GM15510 (cell line): ENCODE measurements around the gene RRP7A.
A peak's percentile ranks its signal among the peaks of the same experiment; 100 is the strongest.

Experiments used
- POLR2A ChIP-seq: IDR thresholded peaks from 3 replicates; pipeline ENCODE4 v1.6.1; 2011; ENCODE audit warnings: borderline replicate concordance; ENCODE audit not compliant: insufficient read length; ENCODE audit errors: extremely low read depth

Gene RRP7A

GRCh38 chr22:42533638-42533977 is 14.0 kb upstream of the RRP7A start:
- TF ChIP-seq POLR2A, result no peak

- no peak for TF ChIP-seq POLR2A
Observed at GRCh38 chr22:42528591-42529307, 9.2 kb upstream of the RRP7A start.

GRCh38 chr22:42522546-42522945 is 3.0 kb upstream of the RRP7A start:
- no peak for TF ChIP-seq POLR2A

- TF ChIP-seq POLR2A, result no peak
Observed at GRCh38 chr22:42521228-42521546, 1.6 kb upstream of the RRP7A start.

GRCh38 chr22:42515896-42516295 is 3.7 kb downstream of the RRP7A start:
- no peak for TF ChIP-seq POLR2A

- TF ChIP-seq POLR2A, result no peak
Observed at GRCh38 chr22:42511401-42511891, 8.2 kb downstream of the RRP7A start.

- TF ChIP-seq POLR2A, result no peak
Observed at GRCh38 chr22:42509548-42509947, 10.0 kb downstream of the RRP7A start.

- TF ChIP-seq POLR2A, result no peak
Observed at GRCh38 chr22:42500836-42501179, 18.8 kb downstream of the RRP7A start.

- peak; percentile 22 for TF ChIP-seq POLR2A
Observed at GRCh38 chr22:42500161-42500835, 19.3 kb downstream of the RRP7A start.

GRCh38 chr22:42493393-42493792 is 26.2 kb downstream of the RRP7A start:
- TF ChIP-seq POLR2A, result no peak

GRCh38 chr22:42492323-42492690 is 27.3 kb downstream of the RRP7A start:
- no peak for TF ChIP-seq POLR2A

- TF ChIP-seq POLR2A, result no peak
Observed at GRCh38 chr22:42490243-42490832, 29.3 kb downstream of the RRP7A start.

GRCh38 chr22:42489000-42489399 is 30.6 kb downstream of the RRP7A start:
- no peak for TF ChIP-seq POLR2A

GRCh38 chr22:42484506-42484905 is 35.1 kb downstream of the RRP7A start:
- no peak for TF ChIP-seq POLR2A

- no peak for TF ChIP-seq POLR2A
Observed at GRCh38 chr22:42475122-42475521, 44.5 kb downstream of the RRP7A start.
